HG03571 (cell line): ENCODE data around the gene SLC8B1.

Experiments used
- ATAC-seq: cut with Tn5 transposase; IDR thresholded peaks from one replicate; pipeline ENCODE4 v1.9.1; 2021; ENCODE audit not compliant: unreplicated experiment

Gene SLC8B1

DNA sequence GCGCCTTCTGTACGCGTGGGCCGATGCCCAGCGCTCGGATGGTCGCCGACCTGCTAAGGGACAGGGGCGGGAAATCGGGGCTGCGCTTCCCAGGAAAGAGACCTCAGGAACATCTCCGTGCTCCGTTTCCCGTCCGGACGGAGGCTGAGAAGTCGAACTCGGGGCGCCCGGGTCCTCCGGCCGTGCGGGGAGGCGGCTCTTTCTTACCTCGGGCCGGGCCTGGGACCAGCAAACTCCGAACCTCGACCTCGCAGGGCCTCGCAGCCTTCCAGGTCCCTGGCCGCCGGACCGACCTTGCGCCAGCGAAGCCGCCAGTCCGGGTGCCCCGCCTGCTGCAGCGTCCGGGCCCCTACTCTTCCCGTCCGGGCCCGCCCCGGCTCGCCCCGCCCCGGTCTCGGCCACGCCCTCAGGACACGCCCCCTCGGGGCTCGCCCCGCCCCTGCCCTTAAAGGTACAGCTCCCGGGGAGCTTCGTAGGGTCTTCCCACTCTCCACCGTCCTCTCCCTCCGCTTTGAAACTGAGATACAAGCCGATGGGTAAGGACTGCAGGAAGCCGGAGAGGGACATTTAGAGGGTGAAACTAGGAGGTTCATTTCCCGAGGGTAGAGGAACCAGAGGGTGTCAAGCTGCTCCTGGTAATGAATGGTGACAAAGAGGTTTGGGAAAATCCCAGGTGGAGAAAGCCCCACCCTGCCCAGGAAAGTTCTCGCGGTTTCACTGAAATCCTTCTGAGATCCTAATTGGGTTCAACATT lies at the start of gene SLC8B1:
Gene SLC8B1, minus strand, starts transcription at position 324 of the 754 bp plus-strand sequence. CDS start 2,231 bp downstream, outside the sequence.
- ATAC-seq = peak; percentile 94

GRCh38 chr12:113382206-113382605 lies 47.3 kb upstream of the SLC8B1 start:
- no peak for ATAC-seq

- ATAC-seq = no peak
Observed at GRCh38 chr12:113381220-113381619, 46.3 kb upstream of the SLC8B1 start.

GRCh38 chr12:113378291-113378690 lies 43.4 kb upstream of the SLC8B1 start:
- no peak for ATAC-seq

DNA sequence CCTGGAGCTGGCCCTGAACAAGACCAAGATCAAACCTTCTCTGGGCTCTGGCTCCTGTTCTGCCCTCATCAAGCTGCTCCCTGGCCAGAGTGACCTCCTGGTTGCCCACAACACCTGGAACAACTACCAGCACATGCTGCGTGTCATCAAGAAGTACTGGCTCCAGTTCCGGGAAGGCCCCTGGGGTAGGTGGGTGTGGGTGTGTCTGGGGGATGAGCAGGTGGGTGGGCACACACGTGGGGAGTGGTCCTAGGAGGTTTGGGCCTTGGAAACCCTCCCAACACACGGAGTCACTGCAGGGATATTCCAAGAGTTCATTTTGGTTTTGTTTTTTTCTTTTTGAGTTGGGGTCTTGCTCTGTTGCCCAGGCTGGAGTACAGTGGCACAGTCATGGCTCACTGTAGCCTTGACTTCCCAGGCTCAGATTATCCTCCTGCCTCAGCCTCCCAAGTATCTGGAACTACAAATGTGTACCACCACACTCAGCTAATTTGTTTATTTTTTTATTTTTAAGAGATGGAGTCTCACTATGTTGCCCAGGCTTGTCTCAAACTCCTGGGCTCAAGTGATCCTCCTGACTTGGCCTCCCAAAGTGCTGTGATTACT lies 40.0 kb upstream of the SLC8B1 start:
- ATAC-seq = no peak

GRCh38 chr12:113373969-113374368 lies 39.1 kb upstream of the SLC8B1 start:
- no peak for ATAC-seq

DNA sequence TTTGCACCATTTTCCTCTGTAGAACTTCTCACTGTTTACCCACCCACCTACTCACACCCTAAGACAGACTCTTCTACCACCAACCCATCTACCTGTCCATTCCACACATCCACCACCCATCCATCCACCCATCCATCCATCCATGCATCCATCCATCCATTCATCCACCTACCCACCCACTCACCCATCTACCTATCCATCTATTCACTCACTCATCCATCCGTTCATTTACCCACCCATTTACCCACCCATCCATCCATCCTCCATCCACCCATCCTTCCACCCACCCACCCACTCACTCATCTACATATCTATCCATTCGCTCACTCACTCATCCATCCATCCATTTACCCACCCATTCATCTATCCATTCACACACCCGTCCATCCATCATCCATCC lies 38.5 kb upstream of the SLC8B1 start:
- no peak for ATAC-seq

DNA sequence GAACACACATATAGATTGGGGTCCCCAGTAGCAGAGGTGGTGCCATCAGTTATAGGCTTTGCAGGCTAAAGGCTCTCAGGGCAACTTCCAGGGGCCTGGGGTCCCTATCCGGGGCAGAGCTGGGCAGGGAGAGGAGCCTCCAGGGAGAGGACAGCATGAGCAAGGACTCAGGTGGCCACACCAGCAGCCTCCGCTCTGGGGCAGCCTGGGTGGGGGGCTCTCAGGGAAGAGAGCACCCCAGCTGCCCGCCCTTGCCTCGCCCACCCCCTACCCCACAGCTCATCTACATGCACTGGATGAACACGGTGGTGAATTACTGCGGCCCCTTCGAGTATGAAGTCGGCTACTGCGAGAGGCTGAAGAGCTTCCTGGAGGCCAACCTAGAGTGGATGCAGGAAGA lies 37.5 kb upstream of the SLC8B1 start:
- no peak for ATAC-seq

DNA sequence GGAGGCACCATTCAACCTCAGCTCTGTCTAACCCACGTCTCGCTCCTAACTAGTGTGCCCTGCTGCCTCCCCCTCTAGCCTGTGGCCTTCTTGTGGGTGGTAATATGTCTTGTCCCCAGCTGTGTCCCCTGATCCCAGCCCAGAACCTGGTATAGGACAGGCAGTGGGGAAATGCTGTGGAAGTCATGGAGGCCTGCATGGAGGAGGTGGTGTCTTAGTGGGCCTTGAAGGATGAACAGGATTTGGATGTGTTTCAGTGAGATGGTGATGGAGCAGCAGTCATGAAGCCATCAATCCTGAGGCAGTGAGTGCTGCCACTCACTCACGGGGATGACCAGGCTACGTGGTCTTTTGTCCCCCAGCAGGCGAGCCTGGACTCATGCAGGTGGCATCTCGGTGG lies 36.9 kb upstream of the SLC8B1 start:
- ATAC-seq = no peak

- no peak for ATAC-seq
Observed at GRCh38 chr12:113370923-113371682, 36.2 kb upstream of the SLC8B1 start.

- ATAC-seq = no peak
Observed at GRCh38 chr12:113369391-113369985, 34.6 kb upstream of the SLC8B1 start.

DNA sequence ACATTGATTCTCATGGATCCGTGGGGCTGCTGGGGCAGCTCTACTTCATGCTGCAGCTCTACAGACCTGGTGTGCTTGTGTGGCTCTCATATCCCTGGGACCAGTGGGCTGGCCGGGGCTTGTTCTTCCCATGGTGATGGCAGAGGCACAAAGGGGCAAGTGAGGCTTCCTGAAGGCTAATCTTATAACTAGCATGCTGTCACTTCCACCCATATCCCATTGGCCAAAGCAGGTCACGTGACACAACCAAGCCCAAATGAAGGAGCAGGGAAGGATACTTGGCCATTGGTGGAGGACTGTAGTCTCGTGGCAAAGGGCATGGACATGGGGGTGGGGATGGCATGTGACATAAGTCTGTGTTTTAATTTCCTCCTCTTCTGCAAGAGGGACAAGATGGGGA lies 33.4 kb upstream of the SLC8B1 start:
- ATAC-seq = no peak

- ATAC-seq = no peak
Observed at GRCh38 chr12:113366827-113367226, 31.9 kb upstream of the SLC8B1 start.

DNA sequence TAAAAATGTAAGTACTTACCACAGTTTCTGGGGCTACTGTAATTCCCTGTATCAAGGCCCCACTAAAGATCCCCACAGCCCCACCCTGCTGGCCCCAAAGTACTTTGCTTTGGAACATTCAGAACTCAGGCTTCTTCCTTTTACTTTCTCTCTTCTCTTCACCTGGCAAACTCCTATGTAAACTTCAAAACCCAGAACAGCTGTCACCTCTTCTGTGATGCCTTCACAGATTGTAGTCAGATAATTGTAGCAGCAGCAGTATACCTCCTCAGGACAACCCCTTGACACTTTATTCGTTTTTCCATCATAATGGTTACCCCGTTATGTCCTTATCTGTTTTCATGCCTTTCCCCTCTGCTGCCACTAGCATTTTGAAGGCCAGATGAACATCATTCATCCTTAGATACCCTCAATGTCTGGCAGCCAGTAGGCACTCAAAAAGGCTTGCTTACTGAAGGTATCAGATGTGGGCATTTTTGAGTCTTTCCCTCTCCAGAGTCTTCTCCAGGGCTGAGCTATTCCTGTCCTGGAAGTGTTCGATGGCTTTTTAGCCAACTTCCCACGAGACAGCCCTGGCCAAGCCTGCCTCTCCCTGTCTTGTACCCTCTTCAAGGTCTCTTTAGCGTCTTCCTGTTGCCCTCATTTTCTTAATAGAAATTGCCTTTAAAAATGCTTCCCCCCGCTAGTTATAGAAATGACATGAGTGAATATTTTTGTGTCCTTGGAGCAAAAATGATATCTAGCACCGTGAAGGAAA lies 30.9 kb upstream of the SLC8B1 start:
- no peak for ATAC-seq

DNA sequence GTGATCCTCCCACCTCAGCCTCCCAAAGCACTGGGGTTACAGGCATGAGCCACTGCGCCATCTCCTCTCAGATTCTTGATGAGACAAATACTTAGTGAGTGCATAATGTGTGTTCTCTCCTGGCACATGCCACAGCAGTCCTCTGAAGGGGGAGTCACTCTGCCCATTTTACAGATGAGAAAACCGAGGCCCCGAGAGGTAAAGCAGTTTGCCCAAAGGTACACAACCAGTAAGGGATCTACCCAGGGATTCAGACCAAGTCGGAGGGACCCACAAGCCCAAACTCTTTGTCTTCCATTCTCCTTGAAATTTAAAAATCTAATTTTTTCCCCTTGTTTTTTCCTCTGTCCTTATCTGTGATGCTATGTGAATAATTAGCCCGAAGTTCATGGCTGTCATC lies 29.8 kb upstream of the SLC8B1 start:
- ATAC-seq = no peak

GRCh38 chr12:113361574-113362370 lies 26.9 kb upstream of the SLC8B1 start:
- ATAC-seq = no peak

DNA sequence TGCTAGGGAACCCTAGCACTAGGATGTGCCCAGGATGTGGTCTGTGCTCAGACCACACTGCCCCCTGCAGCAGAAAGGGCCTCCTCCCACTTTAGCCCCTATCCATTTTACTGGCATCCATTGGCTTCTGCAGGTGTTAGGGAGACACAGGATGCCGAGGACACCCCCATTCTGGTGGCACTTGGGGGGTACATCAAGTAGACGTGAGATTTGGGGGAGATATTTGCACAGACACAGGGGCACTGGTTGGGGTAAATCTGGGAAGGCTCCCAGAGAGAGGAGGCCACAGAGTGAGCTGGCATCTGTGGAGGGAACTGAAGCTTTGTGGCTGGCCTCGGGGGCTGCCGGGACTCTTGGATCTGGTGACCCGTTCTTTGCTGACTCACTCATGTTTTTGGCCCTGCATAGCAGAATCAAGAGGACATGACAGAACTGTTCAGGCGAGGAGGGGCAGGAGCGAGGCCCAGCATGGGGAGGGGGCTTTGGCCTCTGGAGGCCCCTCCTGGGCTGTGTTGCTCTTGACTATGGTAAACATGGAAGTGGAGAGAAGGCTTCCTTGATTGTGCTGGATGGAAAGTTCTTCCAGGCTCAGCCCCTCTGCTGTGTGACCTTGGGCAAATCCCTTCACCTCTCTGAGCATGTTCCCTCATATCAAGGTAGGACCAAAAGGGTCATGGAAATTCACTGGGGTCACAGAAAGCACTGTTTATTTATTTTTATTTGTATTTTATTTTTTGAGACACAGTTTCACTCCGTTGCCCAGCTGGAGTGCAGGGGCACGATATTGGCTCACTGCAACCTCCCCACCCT lies 25.2 kb upstream of the SLC8B1 start:
- ATAC-seq = no peak

GRCh38 chr12:113359133-113359938 lies 24.4 kb upstream of the SLC8B1 start:
- no peak for ATAC-seq
